ENCODE measurements around the gene ARSG.
"Not testable (repeated sequence)": the region's sequence is repeated elsewhere in the genome, so short reads cannot be mapped to it uniquely, and the experiment has no call there.

GRCh38 chr17:68355108-68355507, 63.8 kb downstream of the ARSG start:
- not testable (repeated sequence) for TF ChIP-seq CTCF (IDR thresholded peaks at IDR 0.05; ENCODE audit: low read length); EZH2 (IDR thresholded peaks at IDR 0.05; ENCODE audit: borderline replicate concordance, low read length)

Measured in OCI-LY1 (cell line).